HepG2 (cell line): ENCODE data around the gene RILPL1. TPM values are rescaled to one million over a fixed set of nuclear protein-coding genes. Genes with fewer than 3 reads are reported as not detected.
A peak's percentile ranks its signal among the peaks of the same experiment; 100 is the strongest.

ENCODE experiments used
- ATAC-seq: fragments of 200-7000 bp; cut with Tn5 transposase; 3 replicates; pipeline ENCODE4 v1.9.1; 2020; ENCODE audit warnings: mild to moderate bottlenecking, moderate library complexity
- BruUV-seq: library from RNA; stranded (reverse); fragments of 400-500 nt; replicated peaks from 2 replicates; lab custom pipeline; 2021; lab: Mats Ljungman, UMichigan
- CTCF ChIA-PET: fragments of 300-600 bp; formaldehyde crosslinking; extraction: SDS; loops from one replicate; lab custom pipeline; 2021; ENCODE audit warnings: low total read pairs, inconsistent platforms, low intra/inter-chr PET ratio; lab: Yijun Ruan, JAX
- POLR2A ChIA-PET: fragments of 350-600 bp; sonication (Branson Sonifier 250); formaldehyde crosslinking; loops from one replicate; lab custom pipeline; 2020; ENCODE audit warnings: antibody characterized with exemption, inconsistent platforms; lab: Yijun Ruan, JAX
- DNase-seq: peaks from one replicate; pipeline ENCODE4 v3.0.0-alpha.2; 2015; ENCODE audit warnings: low spot score
- FAIRE-seq: peaks from 3 replicates; lab custom pipeline; 2011; peaks lifted over from hg19 to GRCh38; lab: Jason Lieb, UNC
- H2AFZ ChIP-seq: one replicate; pipeline ENCODE4 v1.6.1; 2011; ENCODE audit warnings: low read length, inconsistent platforms
- H3K27ac ChIP-seq: fragments of 300-600 bp; 3 replicates; pipeline ENCODE4 v1.8.0; 2011; ENCODE audit warnings: mixed run types, mild to moderate bottlenecking, mixed read lengths, low read length, inconsistent platforms; ENCODE audit not compliant: insufficient read depth; ENCODE audit errors: extremely low read length
- H3K27me3 ChIP-seq, 2 experiments: fragments of 200-600 bp in 1 of 2; 2 replicates in 1 of 2; 3 replicates in 1 of 2; pipeline versions ENCODE4 v1.6.0 to v1.8.0; 2011; ENCODE audit warnings: low read length in 2 of 2, mild to moderate bottlenecking in 2 of 2, moderate library complexity in 2 of 2, inconsistent platforms in 1 of 2; ENCODE audit not compliant: insufficient read depth in 2 of 2, control insufficient read depth in 1 of 2
- H3K36me3 ChIP-seq, 2 experiments: fragments of 200-600 bp in 1 of 2; replicated peaks in 1 of 2; 2 replicates in 1 of 2; 3 replicates in 1 of 2; pipeline versions ENCODE4 v1.5.1 to v1.8.0; 2011; ENCODE audit warnings: low read length in 2 of 2, inconsistent platforms in 1 of 2; ENCODE audit not compliant: insufficient read depth in 2 of 2, control insufficient read depth in 1 of 2
- H3K4me1 ChIP-seq: 2 replicates; pipeline ENCODE4 v1.5.1; 2012; ENCODE audit warnings: low read length, inconsistent platforms; ENCODE audit not compliant: insufficient read depth
- H3K4me2 ChIP-seq: 2 replicates; pipeline ENCODE4 v1.6.0; 2011; ENCODE audit warnings: low read depth, low read length, inconsistent platforms
- H3K4me3 ChIP-seq, 3 experiments: fragments of 200-600 bp in 1 of 3; sonication (generic), shearing (Covaris generic) in 1 of 3; replicated peaks in 1 of 3; 2 replicates each; pipeline ENCODE4 v1.5.1; 2011 to 2016; ENCODE audit warnings: low read length in 3 of 3, inconsistent platforms in 2 of 3, low read depth in 2 of 3, mild to moderate bottlenecking in 2 of 3, control low read depth in 1 of 3, mixed read lengths in 1 of 3; ENCODE audit not compliant: insufficient read depth in 1 of 3
- H3K79me2 ChIP-seq: one replicate; pipeline ENCODE4 v1.6.1; 2011; ENCODE audit warnings: low read length, inconsistent platforms; ENCODE audit not compliant: insufficient read depth
- H3K9ac ChIP-seq: 2 replicates; pipeline ENCODE4 v1.6.0; 2011; ENCODE audit warnings: mild to moderate bottlenecking, low read depth, low read length, inconsistent platforms; ENCODE audit not compliant: insufficient read depth
- H3K9me3 ChIP-seq: 2 replicates; pipeline ENCODE4 v1.5.1; 2012; ENCODE audit warnings: mild to moderate bottlenecking, low read length
- H4K20me1 ChIP-seq: 2 replicates; pipeline ENCODE4 v1.6.0; 2011; ENCODE audit warnings: inconsistent platforms, mild to moderate bottlenecking, low read length, moderate library complexity; ENCODE audit not compliant: insufficient read depth
- HMG20A ChIP-seq: IDR thresholded peaks from 2 replicates; pipeline ENCODE4 v1.6.1; 2016; ENCODE audit warnings: borderline replicate concordance
- MAZ ChIP-seq, 2 experiments: sonication (generic) in 1 of 2; formaldehyde crosslinking in 1 of 2; IDR thresholded peaks; 2 replicates each; pipeline versions ENCODE4 v1.5.0 to v1.6.1; 2012 to 2020; ENCODE audit warnings: low read depth in 2 of 2, mild to moderate bottlenecking in 2 of 2, borderline replicate concordance in 1 of 2, improper control_type of control experiment in 1 of 2, low read length in 1 of 2, missing genetic modification reagents in 1 of 2, moderate library complexity in 1 of 2
- NFE2L2 ChIP-seq: fragments of 150-350 bp; IDR thresholded peaks from 2 replicates; pipeline ENCODE4 v1.6.1; 2014; ENCODE audit warnings: low read length
- PAX8 ChIP-seq: sonication (generic); formaldehyde crosslinking; IDR thresholded peaks from 2 replicates; pipeline ENCODE4 v1.8.0; 2022; ENCODE audit warnings: mild to moderate bottlenecking, missing genetic modification reagents, borderline replicate concordance
- ZNF713 ChIP-seq: sonication (generic); formaldehyde crosslinking; IDR thresholded peaks from 2 replicates; pipeline ENCODE4 v1.4.0; 2020; ENCODE audit warnings: mild to moderate bottlenecking, missing genetic modification reagents
- ZNF775 ChIP-seq: sonication (generic); formaldehyde crosslinking; IDR thresholded peaks from 2 replicates; pipeline ENCODE4 v1.4.0; 2020; ENCODE audit warnings: missing genetic modification reagents, mild to moderate bottlenecking, moderate library complexity, borderline replicate concordance
- ZSCAN12 ChIP-seq: sonication (generic); formaldehyde crosslinking; IDR thresholded peaks from 2 replicates; pipeline ENCODE4 v1.9.0; 2021; ENCODE audit warnings: mild to moderate bottlenecking, missing genetic modification reagents
- WGBS: methylation state at CpG from one replicate; pipeline ENCODE4 v1.1.6; 2017; ENCODE audit warnings: low lambda C conversion rate; 5-methylcytosine and 5-hydroxymethylcytosine counted together
- in situ Hi-C: cut with HindIII; loops from 2 replicates; pipeline ENCODE4 v1.10.0; 2017; ENCODE audit warnings: low pct_unique_long_range_greater_than_20kb; ENCODE audit not compliant: extremely low pct_ligation_motif_present
- intact Hi-C: fragments of 100-400 bp; cut with micrococcal nuclease; formaldehyde crosslinking; loops from one replicate; pipeline ENCODE4 v1.10.0; 2022; ENCODE audit not compliant: unreplicated experiment
- polyA plus RNA-seq, 8 experiments: library from polyadenylated mRNA; depleted of rRNA in 3 of 8; stranded (reverse) in 7 of 8; unstranded in 1 of 8; fragments of >200 nt; fragmentation: Illumina TruSeq in 4 of 8; extraction: Trizol in 4 of 8; gene quantifications; 2 replicates each; pipeline versions ENCODE4 v1.2.1 to v1.2.3, GENCODE V29; 2011 to 2016; ENCODE audit warnings: low read depth in 4 of 8, missing spikeins in 1 of 8, mixed read lengths in 1 of 8; ENCODE audit not compliant: insufficient read depth in 1 of 8
- total RNA-seq, 5 experiments: library from RNA; depleted of rRNA; stranded (reverse); fragments of >200 nt; fragmentation: Illumina TruSeq; extraction: Trizol; gene quantifications; 2 replicates each; pipeline ENCODE4 v1.2.3, GENCODE V29; 2016; ENCODE audit warnings: low read depth in 1 of 5
- TF ChIP-seq, protein P1 (sequence below): sonication (generic); formaldehyde crosslinking; IDR thresholded peaks from 2 replicates; pipeline ENCODE4 v1.5.0; 2020; ENCODE audit warnings: mild to moderate bottlenecking, missing genetic modification reagents, borderline replicate concordance
- TF ChIP-seq, protein P2 (sequence below): sonication (generic); formaldehyde crosslinking; IDR thresholded peaks from 2 replicates; pipeline ENCODE4 v1.4.0; 2020; ENCODE audit warnings: missing genetic modification reagents, borderline replicate concordance
- TF ChIP-seq, protein P3 (sequence below): sonication (generic); formaldehyde crosslinking; IDR thresholded peaks from 2 replicates; pipeline ENCODE4 v1.8.1; 2023; ENCODE audit warnings: mild to moderate bottlenecking, inconsistent platforms, moderate library complexity, missing genetic modification reagents, borderline replicate concordance

Gene RILPL1
- total and polyA plus RNA-seq, 2 of the 13 experiments (the other 11 are each of a cell fraction or from before 2014, with no cell fraction given) = 5.8 to 28.4 TPM

DNA sequence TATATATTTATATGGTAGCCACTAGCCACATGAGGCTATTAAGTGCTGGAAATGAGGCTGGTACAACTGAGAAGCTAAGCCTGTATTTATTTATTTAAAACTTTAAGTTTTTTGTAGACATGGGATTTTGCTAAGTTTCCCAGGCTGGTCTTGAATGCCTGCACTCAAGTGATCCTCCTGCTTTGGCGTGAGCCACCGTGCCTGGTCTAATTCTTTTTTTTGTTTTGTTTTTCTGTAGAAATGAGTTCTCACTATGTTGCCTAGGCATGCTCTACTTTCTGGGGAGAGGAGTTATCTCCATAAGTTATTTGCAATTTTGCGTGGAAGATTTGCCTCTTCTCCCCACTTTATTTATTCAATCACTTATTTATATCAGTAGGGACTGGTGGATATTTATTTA is 80.4 kb downstream of the RILPL1 start:
- H3K4me2 ChIP-seq = peak overlapping the region; percentile 23; the same call in 1 of the 2 replicates
- no peak for TF ChIP-seq NFE2L2
- no peak for TF ChIP-seq ZNF713
- TF ChIP-seq ZNF775 = no peak
- TF ChIP-seq, protein P1, sequence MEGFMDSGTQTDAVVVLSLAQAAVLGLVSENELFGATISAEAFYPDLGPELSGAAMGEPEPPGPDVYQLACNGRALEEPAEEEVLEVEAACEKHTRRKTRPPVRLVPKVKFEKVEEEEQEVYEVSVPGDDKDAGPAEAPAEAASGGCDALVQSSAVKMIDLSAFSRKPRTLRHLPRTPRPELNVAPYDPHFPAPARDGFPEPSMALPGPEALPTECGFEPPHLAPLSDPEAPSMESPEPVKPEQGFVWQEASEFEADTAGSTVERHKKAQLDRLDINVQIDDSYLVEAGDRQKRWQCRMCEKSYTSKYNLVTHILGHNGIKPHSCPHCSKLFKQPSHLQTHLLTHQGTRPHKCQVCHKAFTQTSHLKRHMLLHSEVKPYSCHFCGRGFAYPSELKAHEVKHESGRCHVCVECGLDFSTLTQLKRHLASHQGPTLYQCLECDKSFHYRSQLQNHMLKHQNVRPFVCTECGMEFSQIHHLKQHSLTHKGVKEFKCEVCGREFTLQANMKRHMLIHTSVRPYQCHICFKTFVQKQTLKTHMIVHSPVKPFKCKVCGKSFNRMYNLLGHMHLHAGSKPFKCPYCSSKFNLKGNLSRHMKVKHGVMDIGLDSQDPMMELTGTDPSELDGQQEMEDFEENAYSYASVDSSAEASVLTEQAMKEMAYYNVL (CRISPR knock-in tag) = no peak
- TF ChIP-seq MAZ (IDR thresholded peaks at IDR 0.05; ENCODE audit: borderline replicate concordance, low read depth, low read length) = no peak
- TF ChIP-seq MAZ (CRISPR knock-in tag; IDR thresholded peaks at IDR 0.05; ENCODE audit: low read depth) = no peak
- TF ChIP-seq ZSCAN12 = no peak
- no peak for TF ChIP-seq PAX8 (CRISPR knock-in tag)
- no peak for TF ChIP-seq HMG20A (CRISPR knock-in tag)
- TF ChIP-seq, protein P2, sequence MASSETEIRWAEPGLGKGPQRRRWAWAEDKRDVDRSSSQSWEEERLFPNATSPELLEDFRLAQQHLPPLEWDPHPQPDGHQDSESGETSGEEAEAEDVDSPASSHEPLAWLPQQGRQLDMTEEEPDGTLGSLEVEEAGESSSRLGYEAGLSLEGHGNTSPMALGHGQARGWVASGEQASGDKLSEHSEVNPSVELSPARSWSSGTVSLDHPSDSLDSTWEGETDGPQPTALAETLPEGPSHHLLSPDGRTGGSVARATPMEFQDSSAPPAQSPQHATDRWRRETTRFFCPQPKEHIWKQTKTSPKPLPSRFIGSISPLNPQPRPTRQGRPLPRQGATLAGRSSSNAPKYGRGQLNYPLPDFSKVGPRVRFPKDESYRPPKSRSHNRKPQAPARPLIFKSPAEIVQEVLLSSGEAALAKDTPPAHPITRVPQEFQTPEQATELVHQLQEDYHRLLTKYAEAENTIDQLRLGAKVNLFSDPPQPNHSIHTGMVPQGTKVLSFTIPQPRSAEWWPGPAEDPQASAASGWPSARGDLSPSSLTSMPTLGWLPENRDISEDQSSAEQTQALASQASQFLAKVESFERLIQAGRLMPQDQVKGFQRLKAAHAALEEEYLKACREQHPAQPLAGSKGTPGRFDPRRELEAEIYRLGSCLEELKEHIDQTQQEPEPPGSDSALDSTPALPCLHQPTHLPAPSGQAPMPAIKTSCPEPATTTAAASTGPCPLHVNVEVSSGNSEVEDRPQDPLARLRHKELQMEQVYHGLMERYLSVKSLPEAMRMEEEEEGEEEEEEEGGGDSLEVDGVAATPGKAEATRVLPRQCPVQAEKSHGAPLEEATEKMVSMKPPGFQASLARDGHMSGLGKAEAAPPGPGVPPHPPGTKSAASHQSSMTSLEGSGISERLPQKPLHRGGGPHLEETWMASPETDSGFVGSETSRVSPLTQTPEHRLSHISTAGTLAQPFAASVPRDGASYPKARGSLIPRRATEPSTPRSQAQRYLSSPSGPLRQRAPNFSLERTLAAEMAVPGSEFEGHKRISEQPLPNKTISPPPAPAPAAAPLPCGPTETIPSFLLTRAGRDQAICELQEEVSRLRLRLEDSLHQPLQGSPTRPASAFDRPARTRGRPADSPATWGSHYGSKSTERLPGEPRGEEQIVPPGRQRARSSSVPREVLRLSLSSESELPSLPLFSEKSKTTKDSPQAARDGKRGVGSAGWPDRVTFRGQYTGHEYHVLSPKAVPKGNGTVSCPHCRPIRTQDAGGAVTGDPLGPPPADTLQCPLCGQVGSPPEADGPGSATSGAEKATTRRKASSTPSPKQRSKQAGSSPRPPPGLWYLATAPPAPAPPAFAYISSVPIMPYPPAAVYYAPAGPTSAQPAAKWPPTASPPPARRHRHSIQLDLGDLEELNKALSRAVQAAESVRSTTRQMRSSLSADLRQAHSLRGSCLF = no peak
- TF ChIP-seq, protein P3, sequence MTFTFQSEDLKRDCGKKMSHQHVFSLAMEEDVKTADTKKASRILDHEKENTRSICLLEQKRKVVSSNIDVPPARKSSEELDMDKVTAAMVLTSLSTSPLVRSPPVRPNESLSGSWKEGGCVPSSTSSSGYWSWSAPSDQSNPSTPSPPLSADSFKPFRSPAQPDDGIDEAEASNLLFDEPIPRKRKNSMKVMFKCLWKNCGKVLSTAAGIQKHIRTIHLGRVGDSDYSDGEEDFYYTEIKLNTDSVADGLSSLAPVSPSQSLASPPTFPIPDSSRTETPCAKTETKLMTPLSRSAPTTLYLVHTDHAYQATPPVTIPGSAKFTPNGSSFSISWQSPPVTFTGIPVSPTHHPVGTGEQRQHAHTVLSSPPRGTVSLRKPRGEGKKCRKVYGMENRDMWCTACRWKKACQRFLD (CRISPR knock-in tag) = no peak
- no peak overlapping the region for H2AFZ ChIP-seq
- H3K27ac ChIP-seq = no peak overlapping the region
- FAIRE-seq (no peak), ATAC-seq (no peak), DNase-seq (no peak)
- H3K79me2 ChIP-seq = no peaks in the 10 kb centered on the region
- no peaks in the 10 kb centered on the region for H4K20me1 ChIP-seq
- CTCF ChIA-PET = no interaction called here
- no peak overlapping the region for H3K4me3 ChIP-seq
- in situ Hi-C loops (no loop called here), intact Hi-C loops (no loop called here)
- no peaks in the 10 kb centered on the region for H3K9me3 ChIP-seq
- H3K27me3 ChIP-seq = no peaks in the 10 kb centered on the region; a peak in 1 of 5 replicates
- H3K9ac ChIP-seq = no peak overlapping the region
- POLR2A ChIA-PET = no interaction called here
- peaks cover 36% of the 10 kb centered on the region for H3K4me1 ChIP-seq
- no peaks in the 10 kb centered on the region for H3K36me3 ChIP-seq
- 68% methylated on average over 3 of the region's 3 CpGs for WGBS
- BruUV-seq = no TSS peak
